K562 (cell line): ENCODE data around the gene FCER2.
A peak's percentile ranks its signal among the peaks of the same experiment; 100 is the strongest.

ENCODE experiments used
- CHD1 ChIP-seq: fragments of 200-600 bp; sonication (generic); IDR thresholded peaks from one replicate; pipeline ENCODE4 v1.6.1; 2012; ENCODE audit warnings: mild to moderate bottlenecking, moderate library complexity, low read length, inconsistent platforms
- EHMT2 ChIP-seq: fragments of 450-650 bp; IDR thresholded peaks from 2 replicates; pipeline ENCODE4 v1.6.1; 2018; ENCODE audit warnings: antibody characterized with exemption
- NR4A1 ChIP-seq, 2 experiments: fragments of 250-450 bp in 1 of 2; fragments of 450-650 bp in 1 of 2; sonication (Bioruptor Pico) in 1 of 2; IDR thresholded peaks; 2 replicates each; pipeline versions ENCODE4 v1.4.0 to v1.6.1; 2016 to 2020; ENCODE audit warnings: mild to moderate bottlenecking in 2 of 2, missing compliant biosample characterization in 1 of 2, missing genetic modification characterization in 1 of 2, moderate library complexity in 1 of 2
- PCBP2 ChIP-seq: fragments of 200-400 bp; formaldehyde crosslinking; IDR thresholded peaks from 2 replicates; pipeline ENCODE4 v1.6.1; 2018; ENCODE audit warnings: low read length, low read depth, mild to moderate bottlenecking, moderate library complexity; ENCODE audit not compliant: poor library complexity, severe bottlenecking
- TRIM28 ChIP-seq: fragments of 450-650 bp; IDR thresholded peaks from 2 replicates; pipeline ENCODE4 v1.6.1; 2017
- TF ChIP-seq, protein P1 (sequence below), 2 experiments: fragments of 450-650 bp; formaldehyde crosslinking in 1 of 2; IDR thresholded peaks; 2 replicates each; pipeline versions ENCODE4 v1.4.0 to v1.6.1; 2014 to 2020; ENCODE audit warnings: mild to moderate bottlenecking in 2 of 2, borderline replicate concordance in 1 of 2, low read depth in 1 of 2

DNA sequence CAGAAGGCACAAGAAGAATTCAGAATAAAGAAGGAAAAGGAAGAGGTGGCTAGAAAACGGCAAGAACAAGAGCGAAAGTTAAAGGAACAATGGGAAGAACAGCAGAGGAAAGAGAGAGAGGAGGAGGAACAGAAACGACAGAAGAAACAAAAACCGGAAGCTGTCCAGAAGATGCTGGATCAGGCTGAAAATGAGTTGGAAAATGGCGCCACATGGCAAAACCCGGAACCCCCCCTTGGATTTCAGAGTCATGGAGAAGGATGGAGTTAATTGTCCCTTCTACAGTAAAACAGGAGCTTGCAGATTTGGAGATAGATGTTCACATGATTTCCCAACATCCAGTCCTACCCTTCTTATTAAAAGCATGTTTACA is 38.7 kb upstream of the FCER2 start:
- TF ChIP-seq EHMT2 (peak; percentile 68; the same call in 1 of the 2 replicates), TRIM28 (no peak), CHD1 (no peak), NR4A1 (CRISPR knock-in tag; IDR thresholded peaks at IDR 0.05) (no peak), NR4A1 (tag; IDR thresholded peaks at IDR 0.05) (no peak), PCBP2 (no peak)
- TF ChIP-seq, protein P1, sequence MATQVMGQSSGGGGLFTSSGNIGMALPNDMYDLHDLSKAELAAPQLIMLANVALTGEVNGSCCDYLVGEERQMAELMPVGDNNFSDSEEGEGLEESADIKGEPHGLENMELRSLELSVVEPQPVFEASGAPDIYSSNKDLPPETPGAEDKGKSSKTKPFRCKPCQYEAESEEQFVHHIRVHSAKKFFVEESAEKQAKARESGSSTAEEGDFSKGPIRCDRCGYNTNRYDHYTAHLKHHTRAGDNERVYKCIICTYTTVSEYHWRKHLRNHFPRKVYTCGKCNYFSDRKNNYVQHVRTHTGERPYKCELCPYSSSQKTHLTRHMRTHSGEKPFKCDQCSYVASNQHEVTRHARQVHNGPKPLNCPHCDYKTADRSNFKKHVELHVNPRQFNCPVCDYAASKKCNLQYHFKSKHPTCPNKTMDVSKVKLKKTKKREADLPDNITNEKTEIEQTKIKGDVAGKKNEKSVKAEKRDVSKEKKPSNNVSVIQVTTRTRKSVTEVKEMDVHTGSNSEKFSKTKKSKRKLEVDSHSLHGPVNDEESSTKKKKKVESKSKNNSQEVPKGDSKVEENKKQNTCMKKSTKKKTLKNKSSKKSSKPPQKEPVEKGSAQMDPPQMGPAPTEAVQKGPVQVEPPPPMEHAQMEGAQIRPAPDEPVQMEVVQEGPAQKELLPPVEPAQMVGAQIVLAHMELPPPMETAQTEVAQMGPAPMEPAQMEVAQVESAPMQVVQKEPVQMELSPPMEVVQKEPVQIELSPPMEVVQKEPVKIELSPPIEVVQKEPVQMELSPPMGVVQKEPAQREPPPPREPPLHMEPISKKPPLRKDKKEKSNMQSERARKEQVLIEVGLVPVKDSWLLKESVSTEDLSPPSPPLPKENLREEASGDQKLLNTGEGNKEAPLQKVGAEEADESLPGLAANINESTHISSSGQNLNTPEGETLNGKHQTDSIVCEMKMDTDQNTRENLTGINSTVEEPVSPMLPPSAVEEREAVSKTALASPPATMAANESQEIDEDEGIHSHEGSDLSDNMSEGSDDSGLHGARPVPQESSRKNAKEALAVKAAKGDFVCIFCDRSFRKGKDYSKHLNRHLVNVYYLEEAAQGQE (IDR thresholded peaks at IDR 0.05; ENCODE audit: borderline replicate concordance), result no peak
- TF ChIP-seq, protein P1 (CRISPR knock-in tag; IDR thresholded peaks at IDR 0.05; ENCODE audit: low read depth), result no peak
